AG04449 (cell line): ENCODE data around the gene SDK2.

Source experiments
- CTCF ChIA-PET: fragments of 350-600 bp; formaldehyde crosslinking; extraction: SDS; loops from one replicate; lab custom pipeline; 2021; ENCODE audit warnings: antibody characterized with exemption; lab: Yijun Ruan, JAX
- POLR2A ChIA-PET: fragments of 400-600, 350-600 bp; formaldehyde crosslinking; extraction: SDS; loops from one replicate; lab custom pipeline; 2020; ENCODE audit warnings: antibody characterized with exemption, inconsistent platforms; lab: Yijun Ruan, JAX
- DNase-seq: peaks from one replicate; pipeline ENCODE4 v3.0.0-alpha.2; 2010; ENCODE audit warnings: low read depth, low spot score
- H3K4me3 ChIP-seq: 2 replicates; pipeline ENCODE4 v1.5.1; 2011; ENCODE audit warnings: low read depth, mild to moderate bottlenecking, control low read depth, low read length
- CTCF ChIP-seq: IDR thresholded peaks from one replicate; pipeline ENCODE4 v1.5.1; 2011; ENCODE audit warnings: mild to moderate bottlenecking, moderate library complexity, low read length, control low read depth, inconsistent platforms; ENCODE audit not compliant: insufficient read depth; ENCODE audit errors: missing control alignments

SDK2 gene

DNA sequence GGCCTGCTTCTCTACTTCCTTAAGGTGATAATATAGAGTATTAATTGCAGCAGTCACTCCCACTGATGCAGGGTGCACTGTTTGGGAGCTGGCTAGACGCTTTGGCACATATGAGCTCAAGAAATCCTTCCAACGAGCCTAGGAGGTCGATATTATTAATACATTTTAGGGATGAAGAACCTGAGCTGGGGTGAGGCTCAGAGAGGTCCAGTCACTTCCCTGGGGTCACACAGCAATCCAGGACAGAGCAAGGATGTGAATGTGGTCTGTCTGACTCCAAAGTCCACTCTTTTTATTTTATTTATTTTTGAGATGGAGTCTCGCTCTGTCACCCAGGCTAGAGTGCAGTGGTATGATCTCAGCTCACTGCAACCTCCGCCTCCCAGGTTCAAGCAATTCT lies 176.0 kb downstream of the SDK2 start:
- no peak for DNase-seq
- H3K4me3 ChIP-seq, result no peak overlapping the region
- TF ChIP-seq CTCF, result no peak
- ChIA-PET POLR2A (interaction anchor here (0.6 kb wide), 1 partner anchor 61 kb away, joined by 3 read pairs; no protein-coding TSS in a partner anchor), CTCF (no interaction called here)

- ChIA-PET CTCF (no interaction called here), POLR2A (no interaction called here)
- H3K4me3 ChIP-seq, result no peak overlapping the region
- no peak for TF ChIP-seq CTCF
- no peak for DNase-seq
Measured at GRCh38 chr17:73467651-73468050, 176.6 kb downstream of the SDK2 start.

DNA sequence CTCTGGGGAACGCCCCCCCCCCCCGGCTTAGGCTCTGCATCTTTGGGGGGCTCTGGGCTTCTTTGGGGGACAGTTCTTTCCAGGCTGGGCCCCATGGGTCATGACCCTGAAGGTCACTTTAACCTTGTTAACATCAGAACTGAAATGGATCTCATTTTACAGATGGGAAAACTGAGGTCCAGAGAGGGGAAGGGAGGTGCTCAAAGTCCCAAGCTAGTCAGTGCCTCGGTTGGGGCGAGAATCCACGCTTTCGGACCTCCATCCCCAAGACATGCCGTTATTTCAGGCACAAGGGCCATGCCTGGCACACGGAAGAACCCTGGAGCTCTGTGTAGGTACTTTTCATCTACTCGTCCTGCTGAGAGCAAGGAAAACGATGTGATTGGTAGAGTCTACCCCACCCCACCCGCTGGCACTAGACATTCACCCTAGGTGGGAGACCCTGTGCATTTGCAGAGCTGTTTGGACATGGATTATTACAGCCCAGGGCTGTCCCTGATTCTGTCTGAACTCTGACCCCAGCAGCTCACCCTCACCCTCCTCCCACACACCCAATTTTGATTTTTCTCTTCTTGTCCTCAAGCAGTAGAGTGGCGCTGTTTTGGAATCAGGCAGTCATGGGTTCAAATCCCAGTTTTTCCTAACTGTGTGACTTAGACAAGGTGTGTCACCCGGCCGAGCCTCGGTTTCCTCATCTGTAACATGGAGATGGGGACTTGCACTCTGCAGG lies 177.4 kb downstream of the SDK2 start:
- TF ChIP-seq CTCF, result no peak
- no peak for DNase-seq
- ChIA-PET POLR2A (no interaction called here), CTCF (no interaction called here)
- H3K4me3 ChIP-seq, result no peak overlapping the region

DNA sequence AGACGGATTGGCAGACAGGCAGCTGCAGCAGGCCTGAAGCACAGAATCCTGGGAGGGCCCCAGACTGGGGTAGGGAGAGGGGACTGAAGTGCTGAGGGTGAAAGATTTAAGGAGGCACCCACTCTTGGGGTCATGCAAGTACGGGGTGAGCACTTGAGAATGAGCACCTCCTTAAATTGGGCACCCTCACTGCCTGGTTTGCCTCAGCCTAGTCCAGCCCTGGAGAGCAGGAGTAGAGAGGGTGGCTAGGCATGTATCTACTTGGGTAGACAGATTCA lies 178.4 kb downstream of the SDK2 start:
- no peak overlapping the region for H3K4me3 ChIP-seq
- no peak for DNase-seq
- no peak for TF ChIP-seq CTCF
- CTCF ChIA-PET, result no interaction called here
- POLR2A ChIA-PET, result no interaction called here

DNA sequence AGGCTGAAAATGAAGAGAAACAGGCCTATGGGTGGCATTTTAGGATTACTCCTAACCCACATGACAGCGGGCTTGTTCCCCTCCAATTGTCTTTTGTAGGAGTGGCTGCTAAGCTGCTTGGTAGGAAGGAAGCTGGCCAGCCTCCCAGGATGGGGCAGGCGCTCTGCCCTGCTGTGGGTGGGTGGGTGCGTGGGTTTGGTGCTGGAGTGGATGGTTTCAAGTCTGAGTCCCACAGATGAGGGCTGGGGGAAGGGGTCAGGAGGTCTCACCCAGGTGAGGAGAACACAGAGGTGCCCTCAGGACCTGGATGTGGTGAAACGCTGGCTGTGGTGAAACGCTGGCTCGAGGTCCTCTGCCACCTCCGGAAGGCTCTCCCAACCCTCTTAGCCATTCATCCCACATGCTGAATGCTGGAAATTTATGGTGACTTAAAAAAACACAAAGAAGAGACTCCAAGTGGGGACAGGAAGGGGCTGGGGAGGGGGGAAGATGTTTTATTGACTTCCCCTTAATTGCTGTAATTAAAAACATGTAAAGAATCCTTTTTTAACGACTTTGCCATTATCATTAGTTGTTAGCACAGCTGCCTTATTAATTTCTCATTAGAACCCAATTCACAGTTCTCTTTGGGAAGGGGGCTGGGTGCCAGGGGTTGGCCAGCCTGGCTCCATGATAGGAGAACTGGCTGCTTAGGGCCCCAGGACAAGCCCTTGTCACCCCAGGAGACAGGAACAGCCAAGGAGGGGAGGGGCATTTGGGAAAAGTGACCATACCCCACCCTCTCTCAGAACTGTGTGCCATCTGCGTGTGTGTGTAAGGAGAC lies 178.9 kb downstream of the SDK2 start:
- ChIA-PET CTCF (no interaction called here), POLR2A (no interaction called here)
- TF ChIP-seq CTCF, result no peak
- H3K4me3 ChIP-seq, result no peak overlapping the region
- no peak for DNase-seq

DNA sequence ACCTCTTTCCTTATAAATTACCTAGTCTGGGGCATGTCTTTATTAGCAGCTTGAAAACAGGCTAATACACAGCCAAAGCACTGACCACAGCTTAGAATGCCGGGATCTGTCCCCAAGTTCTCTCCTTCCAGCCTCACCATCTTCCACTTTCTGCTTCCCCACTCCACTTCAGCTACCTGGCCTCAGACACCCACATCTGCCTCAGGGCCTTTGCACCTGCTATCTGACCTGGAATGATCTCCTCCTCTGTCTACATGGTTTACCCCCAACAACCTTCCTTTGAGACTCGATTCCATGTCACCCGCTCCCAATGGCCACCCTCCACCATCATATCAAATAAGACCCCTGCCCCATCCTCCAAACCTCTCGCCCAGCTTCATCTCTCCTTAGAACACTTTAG lies 179.8 kb downstream of the SDK2 start:
- ChIA-PET CTCF (no interaction called here), POLR2A (no interaction called here)
- no peak for TF ChIP-seq CTCF
- DNase-seq, result no peak
- H3K4me3 ChIP-seq, result no peak overlapping the region
